Tibial artery (tissue), 4 donors: ENCODE measurements around the gene CEACAM1.
"Not testable (repeated sequence)": the region's sequence is repeated elsewhere in the genome, so short reads cannot be mapped to it uniquely, and the experiment has no call there.

Experiments
- DNase-seq, 2 donors: peaks; one replicate each; pipeline ENCODE4 v3.0.0-alpha.2; 2019
- H3K27ac ChIP-seq, 2 donors: fragments of 200-600 bp; sonication (generic) in 1 of 2; 1 replicate in 1 of 2; 2 replicates in 1 of 2; pipeline ENCODE4 v1.5.1; 2018 to 2019; ENCODE audit warnings: mild to moderate bottlenecking in 1 of 2
- H3K27me3 ChIP-seq, 2 donors: fragments of 200-600 bp; sonication (generic) in 1 of 2; one replicate each; pipeline versions ENCODE4 v1.5.1 to v1.6.0; 2016 to 2019
- H3K36me3 ChIP-seq, 3 donors: fragments of 200-600 bp; sonication (generic) in 2 of 3; one replicate each; pipeline ENCODE4 v1.5.1; 2016 to 2019; ENCODE audit warnings: mild to moderate bottlenecking in 2 of 3
- H3K4me1 ChIP-seq, 4 donors: fragments of 200-600 bp; sonication (generic) in 2 of 4; 1 replicate in 3 of 4; 2 replicates in 1 of 4; pipeline ENCODE4 v1.5.1; 2016 to 2019
- H3K4me3 ChIP-seq, 2 donors: fragments of 200-600 bp; sonication (generic) in 1 of 2; 1 replicate in 1 of 2; 2 replicates in 1 of 2; pipeline ENCODE4 v1.5.1; 2018 to 2019; ENCODE audit warnings: mild to moderate bottlenecking in 2 of 2
- H3K9me3 ChIP-seq, 3 donors: fragments of 200-600 bp; sonication (generic) in 1 of 3; one replicate each; pipeline ENCODE4 v1.5.1; 2016 to 2019
- intact Hi-C: fragments of 100-400 bp; cut with DNase I; formaldehyde crosslinking; loops from one replicate; pipeline ENCODE4 v1.15.0; 2023; ENCODE audit warnings: low total_unique reads
- TF ChIP-seq, protein P1 (sequence below), 2 experiments: fragments of 200-600 bp in 1 of 2; fragments of 450-650 bp in 1 of 2; IDR thresholded peaks; one replicate each; pipeline ENCODE4 v1.5.1; 2017 to 2019; ENCODE audit warnings: antibody characterized with exemption in 2 of 2, mild to moderate bottlenecking in 1 of 2, moderate library complexity in 1 of 2

CEACAM1 gene

DNA sequence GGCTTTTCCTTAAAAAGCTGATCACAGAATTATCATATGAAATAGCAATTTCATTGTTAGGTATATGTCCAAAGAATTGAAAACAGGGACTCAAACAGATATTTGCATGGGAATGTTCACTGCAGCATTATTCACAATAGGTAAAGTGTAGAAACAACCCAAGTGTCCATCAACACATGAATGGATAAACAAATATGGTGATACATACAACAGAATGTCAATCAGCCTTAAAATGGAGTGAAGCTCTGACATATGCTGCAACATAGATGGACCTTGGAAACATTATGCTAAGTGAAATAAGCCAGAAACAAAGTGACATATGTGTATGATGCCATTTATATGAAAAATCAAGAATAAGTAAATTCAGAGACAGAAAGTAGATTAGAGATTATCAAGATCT is 6.1 kb upstream of the CEACAM1 start:
- DNase-seq = no peak

DNA sequence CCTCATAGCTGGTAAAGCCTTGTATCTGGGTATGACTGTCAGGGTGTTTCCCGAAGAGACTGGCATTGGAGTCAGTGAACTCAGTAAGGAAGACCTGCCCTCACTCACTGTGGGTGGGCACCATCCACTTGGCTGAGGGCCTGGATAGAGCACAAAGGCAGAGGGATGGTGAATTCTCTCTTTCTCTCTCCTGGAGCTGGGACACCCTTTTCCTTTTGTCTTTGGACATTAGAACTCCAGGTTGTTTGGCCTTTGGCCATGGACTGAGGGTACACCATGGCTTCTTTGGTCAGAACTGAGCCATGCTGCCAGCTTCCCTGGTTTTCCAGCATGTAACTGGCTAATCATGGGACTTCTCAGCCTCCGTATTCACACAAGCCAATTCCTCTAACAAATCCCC is 4.6 kb upstream of the CEACAM1 start:
- H3K4me3 ChIP-seq = no peak overlapping the region
- TF ChIP-seq, protein P1, sequence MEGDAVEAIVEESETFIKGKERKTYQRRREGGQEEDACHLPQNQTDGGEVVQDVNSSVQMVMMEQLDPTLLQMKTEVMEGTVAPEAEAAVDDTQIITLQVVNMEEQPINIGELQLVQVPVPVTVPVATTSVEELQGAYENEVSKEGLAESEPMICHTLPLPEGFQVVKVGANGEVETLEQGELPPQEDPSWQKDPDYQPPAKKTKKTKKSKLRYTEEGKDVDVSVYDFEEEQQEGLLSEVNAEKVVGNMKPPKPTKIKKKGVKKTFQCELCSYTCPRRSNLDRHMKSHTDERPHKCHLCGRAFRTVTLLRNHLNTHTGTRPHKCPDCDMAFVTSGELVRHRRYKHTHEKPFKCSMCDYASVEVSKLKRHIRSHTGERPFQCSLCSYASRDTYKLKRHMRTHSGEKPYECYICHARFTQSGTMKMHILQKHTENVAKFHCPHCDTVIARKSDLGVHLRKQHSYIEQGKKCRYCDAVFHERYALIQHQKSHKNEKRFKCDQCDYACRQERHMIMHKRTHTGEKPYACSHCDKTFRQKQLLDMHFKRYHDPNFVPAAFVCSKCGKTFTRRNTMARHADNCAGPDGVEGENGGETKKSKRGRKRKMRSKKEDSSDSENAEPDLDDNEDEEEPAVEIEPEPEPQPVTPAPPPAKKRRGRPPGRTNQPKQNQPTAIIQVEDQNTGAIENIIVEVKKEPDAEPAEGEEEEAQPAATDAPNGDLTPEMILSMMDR (IDR thresholded peaks at IDR 0.05) = no peak
- DNase-seq = no peak
- intact Hi-C loops = no loop called here
- H3K36me3 ChIP-seq = no peaks in the 10 kb centered on the region
- H3K4me1 ChIP-seq = peaks cover 0 to 4% (median 0%) of the 10 kb centered on the region in 4 donors
- H3K27me3 ChIP-seq = no peaks in the 10 kb centered on the region
- no peak overlapping the region for H3K27ac ChIP-seq
- H3K9me3 ChIP-seq = no peaks in the 10 kb centered on the region

More for the DNA sequence above, 6.1 kb upstream of the CEACAM1 start:
- Histone ChIP-seq H3K4me1 (no peaks in the 10 kb centered on the region), H3K36me3 (no peaks in the 10 kb centered on the region), H3K27me3 (no peaks in the 10 kb centered on the region), H3K4me3 (no peak overlapping the region), H3K9me3 (no peaks in the 10 kb centered on the region), H3K27ac (no peak overlapping the region)
- TF ChIP-seq, protein P1 (IDR thresholded peaks at IDR 0.05) = no peak
- intact Hi-C loops = no loop called here

DNA sequence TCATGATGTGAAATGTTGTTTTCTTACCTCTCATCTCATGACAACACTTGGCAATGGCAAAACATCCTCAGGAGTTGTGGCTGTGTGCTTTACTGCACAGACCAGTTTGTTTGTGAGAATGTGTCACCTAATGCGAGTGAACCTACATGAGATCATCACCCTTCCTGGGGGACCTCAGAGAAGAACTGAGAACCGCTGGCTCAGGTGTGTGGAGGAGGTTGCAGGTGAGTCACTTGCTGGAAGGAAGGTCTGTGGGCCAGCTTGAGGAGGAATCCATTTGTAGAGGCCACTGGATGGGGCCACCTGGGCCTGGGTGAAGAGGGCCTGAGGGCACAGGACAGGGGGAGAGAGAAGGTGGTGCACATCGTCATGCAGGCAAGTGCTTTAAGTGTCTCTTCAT is 3.0 kb upstream of the CEACAM1 start:
- H3K4me3 ChIP-seq = no peak overlapping the region
- no peaks in the 10 kb centered on the region for H3K9me3 ChIP-seq
- DNase-seq = no peak
- no peaks in the 10 kb centered on the region for H3K36me3 ChIP-seq
- TF ChIP-seq, protein P1 (IDR thresholded peaks at IDR 0.05) = no peak
- H3K27me3 ChIP-seq = no peaks in the 10 kb centered on the region
- no peak overlapping the region for H3K27ac ChIP-seq
- peaks cover 0 to 7% (median 0%) of the 10 kb centered on the region in 4 donors for H3K4me1 ChIP-seq
- intact Hi-C loops = no loop called here

DNA sequence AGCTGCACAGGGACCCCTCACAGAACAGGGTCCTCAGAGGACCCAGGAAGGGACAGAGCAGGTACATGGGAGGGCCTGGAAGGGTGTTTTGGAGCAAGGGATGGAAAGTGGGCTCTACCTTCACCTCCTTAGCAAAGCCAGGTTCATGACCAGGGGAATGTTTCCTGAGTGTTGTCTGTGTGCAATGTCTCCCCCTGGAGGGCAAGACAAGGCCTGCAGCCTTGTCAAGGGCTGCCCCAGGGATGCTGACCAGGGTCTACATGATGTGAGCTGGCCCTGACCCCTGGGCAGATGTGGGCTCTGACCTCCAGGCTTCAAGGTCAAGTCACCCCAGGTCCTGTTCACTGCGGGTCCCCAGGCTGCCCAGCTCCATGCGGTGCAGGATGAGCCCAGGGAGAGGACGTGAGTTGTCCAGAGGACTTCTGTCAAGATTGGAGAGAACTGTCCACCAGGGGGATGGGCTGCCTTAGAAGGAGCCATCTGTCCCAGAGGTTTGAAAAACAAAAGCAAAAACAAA is 1.0 kb upstream of the CEACAM1 start:
- TF ChIP-seq, protein P1 (IDR thresholded peaks at IDR 0.05) = peak; percentile 50 to 57
- DNase-seq = peak in 1 of 2 donors; percentile 46
- H3K9me3 ChIP-seq = no peaks in the 10 kb centered on the region
- H3K36me3 ChIP-seq = no peaks in the 10 kb centered on the region
- H3K27ac ChIP-seq = no peak overlapping the region
- H3K4me3 ChIP-seq = no peak overlapping the region
- peaks cover 0 to 10% (median 0%) of the 10 kb centered on the region in 4 donors for H3K4me1 ChIP-seq
- intact Hi-C loops = no loop called here
- H3K27me3 ChIP-seq = no peaks in the 10 kb centered on the region

DNA sequence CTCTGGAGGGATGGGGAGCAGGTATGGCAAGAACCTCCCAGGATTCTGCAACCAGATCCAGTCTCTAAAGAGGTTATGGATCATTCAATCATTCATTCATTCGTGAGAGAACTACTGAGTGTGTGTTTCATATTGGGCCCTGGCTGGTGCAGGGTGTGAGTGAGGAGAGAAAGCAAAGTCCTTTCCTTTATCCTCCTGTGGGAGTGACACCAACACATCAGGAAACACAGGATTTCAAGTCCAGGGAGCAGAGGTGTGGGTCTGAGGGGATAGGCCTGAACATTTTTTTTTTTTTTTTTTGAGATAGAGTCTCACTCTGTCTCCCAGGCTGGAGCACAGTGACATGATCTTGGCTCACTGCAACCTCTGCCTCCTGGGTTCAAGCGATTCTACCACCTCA is 3.3 kb downstream of the CEACAM1 start:
- no peaks in the 10 kb centered on the region for H3K9me3 ChIP-seq
- no peak overlapping the region for H3K27ac ChIP-seq
- intact Hi-C loops = no loop called here
- peaks cover 0 to 6% (median 0%) of the 10 kb centered on the region in 3 donors for H3K36me3 ChIP-seq
- DNase-seq = no peak
- TF ChIP-seq, protein P1 (IDR thresholded peaks at IDR 0.05) = no peak
- no peaks in the 10 kb centered on the region for H3K27me3 ChIP-seq
- peaks cover 0 to 10% (median 0%) of the 10 kb centered on the region in 4 donors for H3K4me1 ChIP-seq
- H3K4me3 ChIP-seq = no peak overlapping the region

DNA sequence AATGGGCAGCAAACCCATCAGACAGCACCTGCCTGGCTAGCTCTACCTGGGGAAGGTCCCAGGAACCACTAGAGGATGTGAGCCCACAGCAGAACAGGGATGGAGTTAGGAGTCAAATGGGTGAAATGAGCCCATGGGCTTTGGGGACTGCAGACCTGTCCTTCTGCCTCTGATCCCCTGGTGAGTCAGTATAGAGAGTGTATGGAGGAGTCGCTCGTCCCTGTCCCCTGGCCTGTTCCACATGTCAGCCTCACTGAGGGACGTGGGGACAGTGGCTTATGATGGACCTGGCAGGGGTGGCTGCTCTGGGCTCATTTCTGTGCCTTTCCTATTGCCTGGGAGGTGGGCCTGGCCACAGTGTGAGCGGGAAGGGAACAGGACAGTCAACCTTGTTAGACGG is 4.0 kb downstream of the CEACAM1 start:
- H3K27me3 ChIP-seq = no peaks in the 10 kb centered on the region
- TF ChIP-seq, protein P1 (IDR thresholded peaks at IDR 0.05) = no peak
- no peaks in the 10 kb centered on the region for H3K9me3 ChIP-seq
- H3K4me3 ChIP-seq = no peak overlapping the region
- no peak for DNase-seq
- H3K36me3 ChIP-seq = peaks cover 0 to 6% (median 0%) of the 10 kb centered on the region in 3 donors
- intact Hi-C loops = no loop called here
- peaks cover 0 to 10% (median 0%) of the 10 kb centered on the region in 4 donors for H3K4me1 ChIP-seq
- H3K27ac ChIP-seq = no peak overlapping the region

DNA sequence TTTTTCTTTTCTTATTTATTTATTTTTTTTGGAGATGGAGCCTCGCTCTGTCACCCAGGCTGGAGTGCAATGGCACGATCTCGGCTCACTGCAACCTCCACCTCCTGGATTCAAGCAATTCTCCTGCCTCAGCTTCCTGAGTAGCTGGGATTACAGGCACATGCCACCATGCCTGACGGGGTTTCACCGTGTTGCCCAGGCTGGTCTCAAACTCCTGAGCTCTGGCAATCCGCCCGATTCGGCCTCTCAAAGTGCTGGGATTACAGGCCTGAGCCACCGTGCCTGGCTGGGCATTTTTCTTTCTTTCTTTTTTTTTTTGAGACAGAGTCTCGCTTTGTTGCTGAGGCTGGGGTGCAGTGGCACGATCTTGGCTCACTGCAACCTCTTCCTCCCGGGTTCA is 6.0 kb downstream of the CEACAM1 start:
- H3K36me3 ChIP-seq, H3K4me1 ChIP-seq, DNase-seq, H3K9me3 ChIP-seq, H3K4me3 ChIP-seq, H3K27me3 ChIP-seq, intact Hi-C loops, H3K27ac ChIP-seq: not testable (repeated sequence)
